NCI-H1930 (cell line): ENCODE results near the gene LDHAL6A.

Experiments
- DNase-seq, 2 experiments: peaks; one replicate each; lab custom pipeline; 2025; lab: John Stamatoyannopoulos, UW

The LDHAL6A gene

DNA sequence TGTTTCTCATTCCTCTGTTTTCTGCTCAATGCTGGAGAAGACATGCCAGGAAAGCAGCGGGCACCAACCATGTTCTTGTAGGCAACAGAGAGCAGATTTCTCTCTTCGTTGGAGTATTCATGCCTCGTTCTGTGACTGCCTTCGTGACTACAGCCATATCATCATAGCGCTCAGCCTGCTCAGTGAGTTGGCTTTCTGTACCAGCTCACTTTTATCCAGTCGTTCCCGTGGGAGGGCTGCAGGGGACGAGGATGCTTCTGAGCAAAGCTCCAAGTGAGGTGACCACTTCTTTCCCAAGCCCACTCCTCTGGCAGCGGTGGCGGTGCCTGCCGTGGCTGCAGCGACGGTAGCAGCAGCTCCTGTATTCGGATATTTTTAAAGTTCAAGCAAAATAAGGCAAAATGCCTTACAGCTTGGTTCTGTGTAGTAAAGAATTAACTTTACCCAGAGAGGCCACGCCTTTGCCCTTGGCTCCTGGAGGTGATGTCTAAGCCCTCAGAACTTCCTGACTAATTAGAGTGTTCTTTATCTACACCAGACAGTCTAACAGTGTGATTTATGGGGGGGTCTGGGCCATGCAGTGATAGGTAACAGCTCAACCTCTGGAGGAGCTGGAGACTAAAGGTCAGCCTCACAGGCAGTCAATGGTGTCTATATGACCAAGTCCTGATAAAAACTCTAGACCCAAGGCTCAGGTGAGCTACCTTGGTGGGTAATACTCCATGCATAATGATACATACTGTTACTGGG, 35.3 kb downstream of the LDHAL6A start:
- DNase-seq, result no peak

DNA sequence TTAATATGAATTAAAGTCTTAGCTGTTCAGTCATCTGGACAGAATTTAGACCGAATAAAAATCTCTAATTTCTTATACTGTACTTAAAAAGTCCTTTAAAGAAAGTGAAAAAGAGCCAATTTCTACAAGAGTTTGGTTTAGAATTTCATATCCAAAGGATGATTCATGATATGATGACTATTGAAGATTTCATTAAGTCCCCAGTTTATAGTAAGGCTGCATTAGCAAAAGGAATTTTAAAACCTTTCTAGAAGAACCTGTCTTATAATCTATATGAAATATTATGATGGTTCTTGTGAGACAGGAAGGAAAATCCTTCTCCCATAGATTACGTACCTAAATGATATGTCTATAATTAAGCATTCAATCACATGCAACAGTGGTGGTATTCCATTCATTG, 36.3 kb downstream of the LDHAL6A start:
- no peak for DNase-seq

DNA sequence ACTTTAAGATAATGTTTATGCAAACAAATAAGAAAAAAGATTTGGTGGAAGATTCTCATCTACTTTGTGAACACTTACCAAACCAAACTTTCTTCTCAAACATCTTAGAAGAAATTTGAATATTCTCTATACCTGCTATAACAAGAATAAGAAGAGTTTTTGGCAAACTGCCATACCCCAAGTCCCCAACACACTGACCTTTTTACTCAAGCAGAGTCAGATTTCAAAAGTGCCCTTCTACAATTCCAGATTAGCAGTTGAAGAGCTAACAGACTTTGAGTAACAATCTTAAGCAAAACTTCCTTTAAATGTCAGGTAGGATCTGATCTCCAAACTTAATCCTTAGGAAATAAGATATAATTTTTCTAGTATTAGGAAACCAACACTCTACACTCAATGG, 37.2 kb downstream of the LDHAL6A start:
- no peak for DNase-seq

DNA sequence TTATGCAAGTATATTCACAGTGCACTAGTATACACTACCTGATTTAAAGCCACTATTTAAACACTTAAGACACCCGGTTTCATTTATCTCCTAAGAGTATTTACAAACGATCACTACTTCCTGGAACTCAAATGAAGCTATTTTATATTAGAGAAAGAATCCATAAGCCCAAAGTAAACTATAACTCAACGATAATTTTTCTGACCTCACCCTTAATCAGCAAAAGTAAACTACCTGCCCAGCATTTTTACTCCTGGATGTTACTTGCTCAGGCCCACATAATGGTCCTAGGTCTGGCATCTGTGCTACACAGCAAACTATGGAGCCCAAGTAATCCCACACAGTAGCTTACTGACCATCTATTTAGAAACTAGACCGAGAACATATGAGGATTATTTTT, 37.7 kb downstream of the LDHAL6A start:
- DNase-seq, result no peak

DNA sequence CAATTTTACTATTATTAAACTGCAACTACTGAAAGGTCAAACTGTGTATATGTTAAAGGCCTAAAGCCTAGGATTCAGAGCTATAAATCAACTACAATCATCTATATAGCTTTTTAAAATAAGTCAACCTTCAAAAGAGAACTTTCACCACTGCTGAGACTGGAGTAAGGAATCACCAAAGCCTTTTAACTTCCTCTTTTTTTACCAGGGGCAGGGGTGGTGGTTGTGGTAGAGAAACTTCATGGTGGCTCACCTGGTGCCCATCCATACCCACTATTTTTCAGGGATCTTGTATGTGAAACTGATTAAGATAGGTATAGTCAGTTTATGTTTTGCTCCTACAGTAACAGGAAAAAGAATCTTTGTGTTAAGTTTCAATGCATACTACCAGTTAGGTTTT, 39.6 kb downstream of the LDHAL6A start:
- DNase-seq, result no peak

DNA sequence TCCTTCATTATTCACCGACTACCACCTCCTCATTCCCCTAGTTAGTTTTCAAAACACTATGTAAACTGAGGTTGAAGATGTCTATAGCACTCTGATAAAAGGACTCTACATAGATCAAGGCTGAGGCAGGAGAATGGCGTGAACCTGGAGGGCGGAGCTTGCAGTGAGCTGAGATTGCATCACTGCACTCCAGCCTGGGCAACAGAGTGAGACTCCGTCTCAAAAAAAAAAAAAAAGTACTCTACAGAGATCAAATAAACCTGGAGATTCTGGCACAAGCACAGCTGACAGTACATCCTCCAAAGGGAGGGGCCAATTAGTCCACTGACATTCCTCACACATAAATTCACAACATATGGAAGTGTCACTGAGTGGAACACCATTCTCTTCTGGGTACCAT, 40.0 kb downstream of the LDHAL6A start:
- no peak for DNase-seq

DNA sequence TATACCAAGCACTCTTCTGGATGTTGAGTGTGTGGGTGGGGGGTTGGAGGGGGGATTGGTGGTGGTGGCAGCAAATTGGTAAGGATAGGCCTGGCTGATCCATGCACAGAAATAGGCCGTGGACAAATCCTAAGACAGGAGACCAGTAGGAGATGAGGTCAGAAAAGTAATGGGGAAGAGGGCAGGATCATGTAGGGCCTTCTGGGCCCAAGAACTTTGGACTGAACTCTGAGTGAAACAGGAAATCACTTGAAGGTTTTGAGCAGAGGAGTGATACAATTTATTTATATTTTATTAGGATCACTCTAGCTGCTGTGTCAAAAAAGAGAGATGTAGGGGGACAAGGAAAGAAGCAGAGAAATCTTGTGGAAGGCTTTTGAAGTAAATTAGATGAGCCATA, 42.4 kb downstream of the LDHAL6A start:
- DNase-seq, result no peak

DNA sequence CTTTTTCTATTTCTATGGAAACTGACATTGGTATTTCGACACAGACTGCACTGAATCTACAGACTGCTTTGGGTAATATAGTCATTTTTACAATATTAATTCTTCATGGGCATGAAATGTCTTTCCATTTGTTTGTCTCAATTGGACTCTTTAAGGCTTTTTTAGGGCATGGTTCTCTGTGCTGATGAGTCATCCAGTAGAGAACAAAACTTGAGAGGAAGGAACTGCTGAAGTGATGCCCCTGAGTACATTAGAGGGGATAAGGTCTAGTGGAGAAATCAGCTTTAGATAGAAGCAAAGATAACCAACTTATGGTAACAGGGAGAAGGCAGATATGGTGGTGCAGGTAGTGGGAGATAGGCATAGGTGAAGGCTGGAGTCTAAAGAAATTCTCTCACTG, 46.0 kb downstream of the LDHAL6A start:
- DNase-seq, result no peak

DNA sequence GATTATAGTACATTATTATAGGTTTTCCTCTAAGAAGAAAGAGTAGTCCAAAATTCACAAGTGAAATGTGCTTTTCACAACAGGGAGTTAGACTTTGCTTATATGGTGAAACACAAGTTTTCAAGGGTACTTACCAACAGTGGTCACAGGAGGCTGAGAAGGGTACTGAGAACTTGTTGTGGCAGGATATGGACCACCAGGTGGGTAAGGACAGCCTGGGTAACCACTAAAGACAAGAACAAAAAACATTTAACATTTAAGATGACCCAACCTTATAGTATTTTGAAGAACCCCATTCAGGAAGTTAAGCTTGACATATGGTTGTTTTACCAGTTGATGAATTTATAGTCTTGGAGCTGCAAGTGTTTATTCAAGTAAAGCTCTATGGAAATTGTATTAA, 46.7 kb downstream of the LDHAL6A start:
- no peak for DNase-seq

DNA sequence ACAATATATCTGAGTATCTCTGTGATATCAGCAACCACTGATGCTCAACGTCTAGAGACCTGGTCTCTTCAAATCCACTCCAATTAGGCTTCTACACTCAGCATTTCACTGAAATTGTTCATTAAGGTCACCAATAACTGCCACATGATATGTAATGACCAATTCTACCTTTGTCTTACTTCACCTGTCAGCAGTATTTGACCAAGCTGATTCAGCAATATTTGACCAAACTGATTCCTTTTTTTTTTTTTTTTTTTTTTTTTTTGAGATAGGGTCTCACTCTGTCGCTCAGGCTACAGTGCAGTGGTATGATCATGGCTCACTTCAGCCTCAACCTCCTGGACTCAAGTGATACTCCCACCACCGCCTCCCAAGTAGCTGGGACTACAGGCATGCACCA, 65.5 kb downstream of the LDHAL6A start:
- DNase-seq, result no peak

DNA sequence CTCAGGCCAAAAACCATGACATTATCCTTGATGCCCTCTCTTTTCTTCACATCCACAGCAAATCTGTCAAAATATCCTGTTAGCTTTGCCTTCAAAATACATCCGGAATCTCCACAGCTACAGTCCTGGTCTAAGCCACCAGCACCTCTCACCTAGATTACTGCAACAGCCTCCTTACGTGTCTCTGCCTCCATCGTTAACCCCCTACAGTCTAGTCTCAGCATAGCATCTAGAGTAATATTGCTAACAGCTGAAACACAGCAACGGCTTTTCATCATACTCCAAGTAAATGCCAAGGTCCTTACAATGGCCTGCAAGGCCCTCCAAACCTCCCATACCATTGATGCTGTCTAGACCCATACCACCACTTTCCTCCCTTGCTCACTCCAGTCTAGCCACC, 66.7 kb downstream of the LDHAL6A start:
- no peak for DNase-seq

DNA sequence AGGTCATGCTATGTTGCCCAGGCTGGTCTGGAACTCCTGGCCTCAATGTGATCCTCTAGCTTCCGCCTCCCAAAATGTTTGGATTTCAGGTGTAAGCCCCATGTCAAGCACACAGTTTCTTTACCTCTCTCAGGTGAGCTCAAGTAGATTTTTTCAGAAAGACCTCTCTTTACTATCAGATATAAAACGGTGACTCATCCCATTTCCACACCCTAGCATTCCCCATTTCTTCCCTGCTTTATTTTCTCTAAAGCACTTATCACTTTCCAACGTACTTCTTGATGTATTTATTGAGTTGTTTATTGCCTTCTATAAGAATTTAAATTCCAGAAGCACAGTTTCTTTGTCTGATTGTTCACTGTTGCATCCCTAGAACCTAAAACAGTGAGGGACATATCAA, 67.4 kb downstream of the LDHAL6A start:
- no peak for DNase-seq

DNA sequence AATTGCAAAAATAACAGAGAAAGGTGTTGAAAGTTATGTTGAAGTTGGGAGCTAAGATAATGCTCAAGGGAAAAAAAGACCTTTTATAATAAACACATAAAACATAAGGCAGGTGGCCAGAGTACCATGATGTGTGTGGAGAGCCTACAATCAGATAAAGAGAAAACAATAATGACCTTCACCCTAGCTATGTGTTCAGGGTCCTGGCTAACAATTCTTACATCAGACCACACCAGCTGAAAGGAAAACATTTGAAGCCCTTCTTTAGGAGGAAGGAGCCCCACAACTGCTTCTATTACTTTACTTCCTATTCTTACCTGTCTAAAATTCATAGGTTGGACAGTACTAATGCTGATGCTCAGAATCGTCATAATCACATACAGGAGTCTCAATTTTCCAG, 68.6 kb downstream of the LDHAL6A start:
- DNase-seq, result no peak

DNA sequence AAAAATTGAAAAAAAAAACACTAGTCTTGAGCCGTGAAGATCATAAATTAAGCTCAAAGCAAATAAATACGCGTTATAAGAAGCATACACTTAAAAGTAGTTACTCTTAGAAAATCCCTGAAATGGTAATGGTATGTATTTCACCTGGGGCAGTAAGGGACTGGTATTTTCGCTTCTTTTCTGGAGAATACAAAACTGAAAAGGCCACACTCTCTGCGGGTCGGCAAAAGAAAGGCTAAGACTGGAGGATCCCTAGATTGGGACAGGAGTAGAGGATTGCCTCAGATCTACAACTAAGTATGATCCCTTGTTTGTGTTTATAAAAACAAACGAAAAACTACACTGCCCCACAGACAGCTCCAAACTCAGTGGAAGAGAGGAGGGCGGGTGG, 70.5 kb downstream of the LDHAL6A start:
- no peak for DNase-seq

DNA sequence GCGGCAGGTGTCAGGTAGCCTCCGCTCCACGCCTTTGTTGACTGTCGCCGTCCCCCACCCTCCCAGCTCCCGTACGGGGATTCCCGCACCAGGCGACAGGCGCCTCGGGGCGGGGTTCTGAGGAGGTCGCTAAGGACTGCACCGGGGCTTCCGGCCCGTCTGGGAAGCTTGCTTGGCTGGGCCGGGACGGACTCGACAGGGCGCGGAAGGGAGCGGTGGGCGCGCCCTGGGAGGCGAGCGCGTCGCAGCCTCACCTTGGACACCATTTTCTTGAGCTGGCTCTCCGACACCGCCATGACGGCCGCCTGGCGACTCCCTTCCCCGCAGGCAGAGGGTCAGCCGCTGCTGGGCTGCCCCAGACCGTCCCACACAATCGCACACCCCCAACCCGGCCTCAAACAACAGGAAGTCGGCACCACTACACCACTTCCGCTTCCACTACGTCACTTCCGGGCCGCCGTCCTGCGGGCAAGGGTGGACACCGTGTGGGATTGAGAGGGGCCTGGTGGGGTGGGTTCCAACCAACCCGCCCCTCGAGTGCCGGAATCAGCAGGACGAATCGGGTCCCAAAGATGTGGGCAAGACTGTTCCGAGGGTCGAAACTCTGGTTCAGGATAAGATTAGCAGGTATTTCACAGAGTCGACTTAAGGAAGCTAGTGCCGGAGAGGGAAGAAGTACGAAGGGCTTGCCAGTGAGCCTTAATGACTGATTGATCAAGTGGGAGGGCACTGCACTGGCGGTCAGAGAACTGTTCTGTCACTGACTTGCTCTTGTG, 71.1 kb downstream of the LDHAL6A start, which contains the start of gene TSG101:
TSG101 (minus strand) TSS at position 422 of the 776 bp plus-strand sequence; CDS start at position 296, 126 bp downstream.
- peak; percentile 80 to 93 for DNase-seq

DNA sequence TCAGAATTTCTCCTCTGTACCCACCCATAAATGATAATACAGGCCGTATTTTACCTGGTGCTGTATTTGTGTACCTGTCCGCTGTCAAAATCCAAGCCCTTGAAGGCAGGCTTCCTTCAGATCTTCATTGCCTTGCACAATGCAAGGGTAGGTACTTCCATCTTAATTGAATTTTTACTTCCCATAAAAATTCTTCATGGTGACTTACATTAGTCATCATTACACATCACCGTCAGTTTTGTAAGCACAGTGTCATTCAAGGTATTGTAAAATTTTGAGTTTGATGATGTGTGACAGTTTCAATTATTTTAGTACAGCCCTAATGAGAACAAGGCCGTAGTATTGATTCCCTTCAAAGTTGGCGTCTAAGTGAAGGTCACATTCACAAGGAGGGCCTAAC, 71.9 kb downstream of the LDHAL6A start:
- no peak for DNase-seq
